ENCODE data around the gene SOD3.

GRCh38 chr4:24795666-24796381 is 451 bp downstream of the SOD3 start:
- no peak for TF ChIP-seq POLR2A (IDR thresholded peaks at IDR 0.05)
- TF ChIP-seq CTCF (IDR thresholded peaks at IDR 0.05) = no peak

All from sigmoid colon (tissue), 3 donors.